GM11168 (cell line): Measurements from ENCODE around the gene MRPL27.

ENCODE experiments used
- in situ Hi-C: fragments of 300-500 bp; cut with MboI; formaldehyde crosslinking; loops from one replicate; pipeline ENCODE4 v1.12.0; 2022; ENCODE audit warnings: low sequenced_read_pairs; ENCODE audit not compliant: unreplicated experiment

MRPL27 gene

DNA sequence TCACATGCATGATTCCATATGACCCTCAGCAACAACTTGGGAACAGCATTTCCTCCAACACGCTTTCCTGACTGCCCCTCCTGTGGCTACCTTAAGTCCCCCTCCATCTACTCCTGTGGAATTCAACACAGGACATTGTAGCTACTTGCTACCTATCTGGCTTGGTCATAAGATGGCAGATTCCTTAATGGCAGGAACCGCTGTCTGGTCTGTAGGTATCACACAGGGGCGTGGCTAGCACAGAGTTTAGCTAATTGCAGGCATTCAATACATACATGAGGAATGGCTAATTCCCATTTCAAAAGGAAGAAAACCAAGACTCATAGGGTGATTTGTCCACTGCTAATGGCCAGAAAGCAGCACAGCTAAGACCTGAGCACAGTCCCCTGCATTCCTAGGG, 15.7 kb upstream of the MRPL27 start:
- in situ Hi-C loops = no loop called here

DNA sequence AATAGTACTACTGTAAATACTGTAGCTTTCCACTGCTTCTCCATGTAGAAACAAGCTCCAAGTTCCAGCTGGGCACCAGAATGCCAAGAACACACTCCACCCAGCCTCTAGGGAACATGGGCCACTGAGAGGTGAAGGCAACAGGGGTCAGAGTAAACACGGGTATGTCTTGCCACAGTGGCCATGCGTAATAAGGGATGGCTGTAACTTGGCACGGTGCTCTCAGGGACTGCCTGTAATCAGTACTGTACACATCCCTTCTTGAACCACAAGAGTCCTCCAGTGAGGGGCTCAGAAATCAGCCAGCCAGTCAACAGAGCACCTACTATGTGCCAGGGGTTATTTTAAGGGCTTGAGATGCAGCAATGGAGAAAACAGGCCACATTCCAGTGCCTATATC, 13.5 kb upstream of the MRPL27 start:
- in situ Hi-C loops = no loop called here

DNA sequence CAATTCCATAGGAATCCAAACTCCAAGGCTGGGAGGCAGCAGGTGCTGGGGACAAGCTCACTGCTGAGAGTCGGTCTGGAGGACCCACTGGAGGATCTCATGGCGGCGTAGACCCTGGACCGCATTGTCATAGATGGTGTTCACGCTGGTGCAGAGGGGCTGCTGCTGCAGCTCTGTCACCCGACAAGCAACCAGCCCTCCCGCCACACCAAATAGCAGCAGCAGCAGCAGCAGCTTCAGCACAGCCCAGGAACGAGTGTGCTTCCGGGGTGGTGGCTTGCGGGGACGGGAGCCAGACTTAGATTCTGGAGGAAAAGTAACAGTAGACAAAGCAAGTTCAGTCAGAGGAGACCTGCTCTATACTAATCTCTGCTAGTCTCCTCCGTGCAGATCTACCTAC, 9.9 kb upstream of the MRPL27 start:
- in situ Hi-C loops = no loop called here

DNA sequence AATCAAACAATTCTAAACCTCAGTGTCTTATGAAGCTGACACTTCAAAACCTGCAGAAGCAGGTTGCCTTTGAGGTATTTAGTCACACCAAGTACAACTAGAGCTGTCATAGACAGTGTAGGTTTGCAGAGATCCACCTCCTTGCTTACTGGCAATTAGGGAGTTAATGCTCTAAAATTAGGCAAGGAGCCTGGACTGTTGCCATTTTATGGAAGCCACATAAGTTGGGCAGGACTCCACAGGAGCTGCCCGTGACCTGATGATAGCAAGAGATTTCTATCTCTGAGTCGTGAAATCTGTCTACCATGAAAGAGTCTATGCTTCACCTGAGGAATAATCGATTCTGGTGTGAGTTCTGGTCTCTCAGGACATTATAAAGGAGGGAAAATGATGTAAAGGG, 8.9 kb upstream of the MRPL27 start:
- in situ Hi-C loops = no loop called here

DNA sequence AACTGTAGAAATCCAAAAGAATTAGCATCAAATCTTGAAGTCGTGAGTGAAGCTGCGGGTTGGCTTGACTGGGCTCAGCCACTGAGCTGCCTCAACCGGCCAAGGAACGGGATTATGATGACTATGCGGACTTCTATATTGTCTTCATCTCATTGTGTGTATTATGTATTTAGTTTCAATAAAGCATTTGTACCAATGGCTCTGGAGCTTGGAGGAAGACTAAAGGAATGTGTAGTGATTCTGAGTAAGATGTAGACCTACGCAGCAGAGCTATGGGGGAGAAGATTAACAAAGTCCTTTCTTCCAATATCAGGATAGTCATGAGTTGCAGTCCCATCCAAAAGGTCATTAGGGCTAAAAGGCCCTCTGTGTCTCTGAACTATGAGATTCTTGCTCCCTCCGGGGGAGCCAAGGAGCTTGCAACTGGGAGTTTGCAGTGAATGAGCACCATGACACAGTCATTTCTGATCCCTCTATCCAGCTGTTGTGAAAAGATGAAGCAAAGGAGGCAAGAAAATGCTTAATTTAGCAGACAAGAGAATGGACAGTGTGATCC, 8.4 kb upstream of the MRPL27 start:
- in situ Hi-C loops = no loop called here

DNA sequence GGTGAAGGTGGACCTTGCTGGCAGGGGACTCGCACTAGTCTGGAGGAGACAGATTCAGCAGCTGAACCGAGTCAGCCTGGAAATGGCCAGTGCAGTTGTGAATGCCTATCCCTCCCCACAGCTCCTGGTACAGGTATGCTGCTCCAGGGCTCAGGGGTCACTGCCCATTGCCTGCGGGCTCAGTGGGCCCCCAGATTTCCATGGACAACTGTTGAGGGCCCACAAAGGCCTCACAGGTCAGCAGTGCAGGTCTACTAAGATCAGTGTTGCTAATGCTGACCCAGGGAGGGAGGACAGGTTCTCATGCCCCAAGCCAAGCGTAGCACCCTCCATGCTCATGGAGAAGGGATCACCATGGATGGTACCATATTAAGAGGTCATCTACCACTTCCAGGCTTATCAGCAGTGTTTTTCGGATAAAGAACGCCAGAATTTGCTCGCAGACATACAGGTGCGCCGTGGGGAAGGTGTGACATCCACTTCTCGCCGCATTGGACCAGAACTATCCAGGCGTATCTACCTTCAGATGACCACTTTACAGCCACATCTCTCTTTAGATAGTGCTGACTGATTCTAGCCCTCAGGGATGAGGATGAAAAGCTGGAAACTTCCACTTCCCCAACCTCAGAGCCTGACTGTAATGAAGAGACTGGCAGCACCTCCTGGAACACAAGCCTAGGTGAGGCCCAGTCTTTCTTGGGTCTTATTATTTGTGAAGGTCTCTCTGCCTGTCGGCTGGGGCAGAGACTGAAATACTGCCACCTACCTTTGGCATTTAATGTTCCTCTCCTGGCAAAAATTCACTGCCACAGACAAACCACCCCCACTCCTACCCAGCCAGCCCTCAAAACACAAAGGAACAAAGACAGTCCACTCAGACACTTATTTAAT, 7.6 kb upstream of the MRPL27 start:
- in situ Hi-C loops = no loop called here

DNA sequence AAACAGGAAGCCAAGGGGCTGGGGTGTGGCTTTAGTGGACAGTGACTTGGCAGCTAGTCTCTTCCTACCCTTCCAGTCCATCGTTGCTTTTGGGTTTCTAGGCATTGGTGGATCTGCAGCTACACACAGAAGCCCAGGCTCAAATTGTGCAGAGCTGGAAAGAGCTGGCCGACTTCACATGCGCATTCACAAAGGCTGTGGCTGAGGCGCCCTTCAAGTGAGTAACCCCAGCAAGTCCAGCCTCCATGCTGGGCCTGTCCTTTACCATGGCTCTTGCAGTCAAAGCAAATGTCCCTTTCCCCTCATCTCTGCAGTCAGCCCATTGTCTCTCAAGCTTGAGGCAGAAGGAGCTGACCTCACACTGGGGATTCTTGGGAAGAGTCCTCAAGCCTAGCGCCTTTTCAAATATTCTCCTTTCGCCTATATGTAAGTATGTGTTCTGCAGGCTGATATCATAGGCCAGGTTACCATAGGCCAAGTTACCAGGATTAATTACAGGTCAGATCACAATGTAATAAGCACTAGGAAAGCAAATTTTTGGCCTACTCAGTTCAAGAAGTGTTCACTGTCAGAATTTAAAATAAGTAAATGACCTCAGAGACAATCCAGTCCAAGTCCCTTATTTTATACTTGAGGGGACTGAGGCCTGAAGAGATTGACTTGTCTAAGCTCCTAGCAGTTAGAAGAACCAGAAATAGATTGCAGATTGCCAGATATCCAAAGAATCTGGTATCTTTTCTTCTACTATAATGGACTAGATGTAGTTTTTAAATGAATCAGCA, 6.6 kb upstream of the MRPL27 start:
- in situ Hi-C loops = no loop called here

DNA sequence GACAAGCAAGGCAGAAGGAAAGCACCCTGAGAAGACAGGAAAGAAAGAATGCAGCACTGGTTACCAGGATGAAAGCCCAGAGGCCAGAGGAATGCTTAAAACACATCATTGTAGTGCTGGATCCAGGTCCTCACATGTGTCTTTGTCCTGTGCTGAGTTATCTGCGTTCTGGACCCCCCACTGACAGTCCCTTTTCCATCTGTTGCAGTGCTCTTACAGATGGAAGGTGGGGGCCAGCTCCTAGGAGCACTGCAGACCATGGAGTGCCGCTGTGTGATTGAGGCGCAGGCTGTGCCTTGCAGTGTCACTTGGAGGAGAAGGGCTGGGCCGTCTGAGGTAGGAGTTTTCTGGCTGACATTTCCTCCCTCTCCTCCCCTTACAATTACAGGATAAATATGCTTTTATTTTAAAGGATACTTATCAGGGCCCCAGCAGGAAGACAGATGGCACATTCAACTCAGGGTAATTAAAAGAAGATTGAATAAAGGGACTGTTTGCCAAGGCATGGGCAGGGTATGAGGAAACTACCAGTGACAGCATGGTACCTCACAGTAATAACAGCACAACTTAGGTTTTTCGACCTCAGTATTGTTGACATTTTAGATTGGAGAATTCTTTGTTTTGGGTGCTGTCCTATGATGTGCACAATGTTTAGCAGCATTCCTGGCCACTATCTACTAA, 3.0 kb upstream of the MRPL27 start:
- in situ Hi-C loops = no loop called here

DNA sequence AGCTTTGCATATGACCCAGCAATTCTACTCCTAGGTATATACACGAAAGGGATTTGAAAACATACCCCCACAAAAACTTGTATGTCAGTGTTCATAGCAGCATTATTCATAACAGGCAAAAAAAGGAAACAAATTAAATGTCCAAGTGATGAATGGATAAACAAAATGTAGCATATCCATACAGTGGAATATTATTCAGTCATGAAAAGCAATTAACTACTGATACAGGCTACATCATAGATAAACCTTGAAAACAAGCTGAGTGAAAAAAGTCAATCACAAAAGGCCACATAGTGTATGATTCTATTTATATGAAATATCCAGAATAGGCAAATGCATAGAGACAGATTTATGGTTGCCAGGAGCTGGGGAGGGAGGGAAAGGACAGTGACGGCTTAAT, 721 bp upstream of the MRPL27 start:
- in situ Hi-C loops = no loop called here

DNA sequence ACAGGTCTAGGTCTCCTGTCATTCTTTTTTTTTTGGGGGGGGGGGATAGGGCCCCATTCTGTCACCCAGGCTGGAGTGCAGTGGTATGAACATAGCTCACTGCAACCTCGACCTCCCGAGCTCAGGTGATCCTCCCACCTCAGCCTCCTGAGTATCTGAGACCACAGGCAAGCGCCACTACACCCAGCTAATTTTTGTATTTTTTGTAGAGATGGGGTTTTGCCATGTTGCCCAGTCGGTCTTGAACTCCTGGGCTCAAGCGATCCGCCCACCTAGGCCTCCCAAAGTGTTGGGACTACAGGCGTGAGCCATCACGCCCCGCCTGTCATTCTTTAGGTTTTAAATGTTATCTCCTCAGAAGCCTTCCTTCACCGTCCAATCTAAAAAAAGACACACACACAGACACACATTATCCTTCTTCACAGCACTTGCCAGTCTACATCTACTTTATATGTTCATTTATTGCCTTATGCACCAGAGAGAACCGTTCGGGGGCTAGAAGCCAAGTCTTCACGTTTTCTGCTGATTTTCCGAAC, 694 bp downstream of the MRPL27 start:
- in situ Hi-C loops = no loop called here

DNA sequence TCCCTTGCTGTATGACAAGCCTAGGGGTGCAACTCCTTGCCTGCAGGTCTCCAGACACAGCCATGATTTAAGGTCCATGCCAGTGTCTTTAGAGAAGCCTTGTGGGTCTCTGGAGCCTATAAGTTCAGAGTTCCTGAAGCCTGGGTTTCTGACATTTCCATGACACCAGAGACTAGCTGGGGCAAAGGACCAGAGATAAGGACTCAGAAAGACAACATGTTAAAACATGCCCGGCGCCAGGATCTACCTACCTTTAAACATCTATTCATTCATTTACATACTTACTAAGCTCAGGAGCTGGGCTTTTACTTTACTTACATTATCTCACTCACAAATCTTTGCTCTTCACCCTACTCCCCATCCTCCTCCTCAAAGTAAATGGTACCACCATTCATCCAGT, 1.5 kb downstream of the MRPL27 start:
- in situ Hi-C loops = no loop called here

DNA sequence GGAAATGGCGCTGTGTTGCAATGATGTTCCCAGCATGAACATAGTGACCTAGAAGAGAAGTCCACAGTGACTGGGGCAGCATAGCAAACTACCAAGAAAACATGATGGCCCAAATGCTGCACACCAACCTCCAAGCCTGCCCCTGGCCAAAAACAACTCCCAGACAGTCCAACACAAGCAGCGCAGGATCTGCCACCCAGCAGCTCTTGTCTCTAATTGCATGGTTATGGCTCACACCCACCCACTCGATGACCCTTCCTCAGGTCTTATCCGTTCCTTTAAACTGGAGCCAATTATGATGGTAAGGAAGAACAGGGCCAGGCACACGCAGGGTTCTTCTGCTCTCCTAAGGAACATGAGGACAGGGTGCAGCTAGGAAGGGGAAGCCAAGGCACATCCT, 2.9 kb downstream of the MRPL27 start:
- in situ Hi-C loops = no loop called here

DNA sequence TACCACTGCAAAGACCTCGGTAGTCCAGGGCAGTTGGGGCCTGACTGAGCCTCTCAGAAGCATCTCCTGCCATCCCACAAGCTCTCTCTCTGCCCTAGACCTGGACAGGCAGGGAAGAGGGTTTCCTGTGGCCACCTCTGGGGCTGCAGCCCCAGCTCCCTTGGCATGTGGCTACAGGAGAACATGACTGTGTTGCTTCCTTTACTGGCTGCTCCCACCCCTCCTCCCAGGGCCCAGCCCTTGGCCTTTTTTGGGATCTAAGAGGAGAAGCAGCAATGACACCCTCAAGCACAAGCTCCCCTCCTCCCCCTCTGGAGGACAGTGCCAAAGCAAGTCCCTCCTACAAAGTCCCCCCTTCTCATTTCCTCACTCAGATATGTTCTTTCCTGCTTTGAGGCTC, 5.6 kb downstream of the MRPL27 start:
- in situ Hi-C loops = no loop called here

DNA sequence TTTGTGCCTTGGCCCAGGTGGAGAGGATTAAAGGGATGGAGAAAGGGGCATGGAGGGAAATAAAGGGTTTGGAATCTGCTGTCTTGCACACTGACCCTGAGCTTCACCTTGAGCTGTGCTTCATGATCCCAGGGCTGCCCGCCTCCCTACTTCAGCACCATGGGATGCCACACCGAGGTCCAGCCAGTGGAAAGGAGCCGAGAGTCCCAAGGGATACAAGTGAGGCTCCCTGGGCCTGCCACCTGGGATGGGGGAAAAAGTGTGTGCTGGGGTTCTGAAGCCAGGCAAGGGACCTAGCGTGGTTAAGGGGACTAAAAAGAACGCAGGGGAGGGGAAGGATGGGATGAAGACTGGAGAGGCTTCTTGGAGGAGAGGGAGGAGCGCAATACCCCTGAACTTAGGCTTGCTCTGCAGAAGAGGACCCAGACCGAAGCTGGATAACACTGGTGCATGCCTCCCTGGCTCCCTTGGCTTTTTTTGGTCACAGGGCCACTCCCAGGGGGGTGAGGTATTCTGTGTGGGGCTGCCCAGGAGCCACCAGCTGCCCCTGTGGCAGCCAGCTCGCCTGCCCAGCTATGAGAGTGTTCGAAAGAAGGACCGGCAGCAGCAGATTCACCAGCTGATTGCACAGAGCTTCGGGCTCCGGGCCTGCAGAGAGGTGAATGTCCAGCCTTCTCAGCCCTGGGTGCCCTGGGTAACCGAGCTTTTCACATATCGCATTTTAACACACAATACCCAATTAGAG, 7.2 kb downstream of the MRPL27 start:
- in situ Hi-C loops = no loop called here

DNA sequence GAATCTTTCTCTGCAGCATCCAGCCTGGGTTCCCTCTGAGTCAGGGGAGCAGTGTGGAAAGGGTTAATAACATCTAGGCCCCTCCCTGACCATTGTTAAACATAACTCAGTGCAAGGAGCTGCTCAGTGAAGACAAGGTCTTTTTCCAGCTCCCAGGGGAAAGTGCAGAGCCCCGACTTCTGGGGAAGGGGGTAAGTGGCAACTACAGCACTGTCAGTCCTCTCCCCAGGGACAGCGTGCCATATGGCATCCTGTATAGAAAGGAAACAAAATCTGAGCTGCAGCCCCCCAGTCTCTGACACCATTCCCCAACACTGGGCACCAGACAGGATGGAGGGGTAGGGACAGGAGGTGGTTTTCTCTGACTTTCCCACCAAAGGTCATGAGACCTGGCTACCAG, 7.8 kb downstream of the MRPL27 start:
- in situ Hi-C loops = no loop called here

DNA sequence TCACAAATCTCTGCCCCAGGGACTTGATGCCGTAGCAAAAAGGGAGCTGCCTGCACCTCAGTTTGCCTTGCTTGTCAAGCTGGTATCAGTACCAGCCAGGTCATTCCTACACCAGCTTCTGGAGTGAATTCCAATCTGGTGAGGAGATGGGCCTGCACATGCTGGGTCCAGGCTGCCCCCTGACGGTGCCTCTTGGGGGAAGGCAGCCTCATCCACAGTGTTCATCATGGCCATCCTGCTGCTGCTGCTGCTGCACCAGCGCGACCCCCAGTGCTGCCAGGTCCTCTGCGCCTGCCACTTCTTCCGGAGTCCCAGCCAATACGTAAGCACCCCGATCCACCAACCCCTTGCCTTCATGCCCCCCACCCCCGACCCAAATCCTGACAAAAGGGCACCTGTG, 8.3 kb downstream of the MRPL27 start:
- in situ Hi-C loops = no loop called here

DNA sequence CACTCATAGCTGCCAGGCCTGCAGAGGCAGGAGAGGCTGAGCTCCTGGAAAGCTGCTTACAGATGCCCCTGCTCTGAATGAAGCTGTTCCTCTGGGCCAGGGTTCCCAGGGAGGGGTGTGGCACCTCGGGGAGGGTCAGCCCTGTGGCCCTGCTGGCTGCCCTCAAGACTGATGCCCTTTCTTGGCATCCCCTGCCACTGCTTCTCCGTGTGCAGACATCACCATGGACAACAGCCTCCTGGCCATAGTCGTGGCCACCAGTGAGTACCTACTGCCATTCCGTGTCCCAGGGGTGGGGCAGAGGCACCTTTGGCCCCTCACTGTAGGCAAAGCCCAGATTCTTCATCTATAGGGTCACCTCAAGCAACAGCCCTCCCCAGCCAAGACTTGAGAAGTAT, 8.9 kb downstream of the MRPL27 start:
- in situ Hi-C loops = no loop called here

DNA sequence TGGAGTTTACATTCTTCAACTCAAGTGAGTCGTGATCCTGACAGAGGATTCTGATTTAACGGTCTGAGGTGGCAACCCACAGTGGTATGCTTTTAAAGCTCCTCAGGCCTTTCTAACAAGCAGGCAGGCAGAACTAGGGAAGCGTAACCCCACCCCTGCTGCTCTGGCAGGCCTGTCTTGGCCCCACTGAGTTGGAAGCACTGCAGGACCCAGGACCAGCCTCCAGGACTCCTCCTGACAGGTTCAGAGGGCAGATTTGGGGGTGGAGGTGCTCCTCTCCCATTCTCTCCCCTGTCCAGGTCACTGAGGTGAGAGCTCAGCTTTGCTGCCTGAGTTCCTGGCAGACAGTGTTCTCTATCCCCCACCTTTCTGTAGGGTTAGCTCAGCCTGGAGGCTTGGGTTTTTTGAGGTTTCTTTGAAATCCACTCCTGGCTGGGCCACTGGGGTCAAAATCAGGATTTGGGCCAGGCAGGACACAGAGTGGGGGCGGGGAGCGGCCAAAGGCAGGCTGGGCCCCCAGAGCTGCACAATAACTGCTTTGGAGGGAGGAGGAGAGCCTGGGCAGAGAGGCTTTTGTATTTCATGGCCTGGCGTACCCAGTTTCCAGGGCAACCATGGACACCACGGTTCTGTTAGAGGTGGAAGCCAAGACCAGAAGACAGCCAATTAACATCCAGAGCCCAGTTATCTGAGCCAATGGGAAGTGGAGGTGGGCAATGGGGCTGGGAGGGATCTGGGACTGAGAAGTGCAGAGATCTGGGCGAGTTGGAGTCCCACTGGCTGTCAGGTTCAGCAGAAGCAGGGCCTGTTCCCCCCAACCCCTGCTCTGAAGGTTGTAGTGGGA, 9.5 kb downstream of the MRPL27 start:
- in situ Hi-C loops = no loop called here

DNA sequence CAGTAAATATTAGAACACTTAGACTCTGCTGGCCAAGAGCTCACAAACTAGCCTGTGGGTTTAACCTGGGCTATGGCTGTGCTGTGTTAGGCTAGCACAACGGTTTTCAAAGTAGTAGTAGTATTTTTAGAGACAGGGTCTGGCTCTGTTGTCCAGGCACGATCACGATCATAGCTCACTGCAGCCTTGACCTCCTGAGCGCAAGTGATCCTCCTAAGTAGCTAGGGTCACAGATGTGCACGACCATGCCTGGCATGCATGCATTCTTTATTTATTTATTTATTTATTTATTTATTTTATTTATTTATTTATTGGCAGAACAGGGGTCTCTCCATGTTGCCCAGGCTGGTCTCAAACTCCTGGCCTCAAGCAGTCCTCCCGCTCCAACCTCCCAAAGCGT, 10.3 kb downstream of the MRPL27 start:
- in situ Hi-C loops = no loop called here
